Renal cortex interstitium (tissue), 11 donors: ENCODE data around the gene HLA-C. TPM values are rescaled to one million over a fixed set of nuclear protein-coding genes. Genes with fewer than 3 reads are reported as not detected.
A peak's percentile ranks its signal among the peaks of the same experiment; 100 is the strongest.
"Not testable (repeated sequence)": the region's sequence is repeated elsewhere in the genome, so short reads cannot be mapped to it uniquely, and the experiment has no call there.

Experiments used
- DNase-seq, 11 donors: peaks; one replicate each; pipeline ENCODE4 v3.0.0-alpha.2; 2013; ENCODE audit warnings: low read depth in 9 of 11, low spot score in 4 of 11; ENCODE audit errors: extremely low read depth in 1 of 11
- polyA plus RNA-seq, 3 donors: library from polyadenylated mRNA; unstranded; fragments of 120-200 nt; gene quantifications; one replicate each; pipeline ENCODE4 v1.2.1, GENCODE V29; 2013; ENCODE audit not compliant: insufficient read length in 3 of 3

Gene HLA-C
- polyA plus RNA-seq, 3 donors, result 66.6 to 115 (median 90.8) TPM

DNA sequence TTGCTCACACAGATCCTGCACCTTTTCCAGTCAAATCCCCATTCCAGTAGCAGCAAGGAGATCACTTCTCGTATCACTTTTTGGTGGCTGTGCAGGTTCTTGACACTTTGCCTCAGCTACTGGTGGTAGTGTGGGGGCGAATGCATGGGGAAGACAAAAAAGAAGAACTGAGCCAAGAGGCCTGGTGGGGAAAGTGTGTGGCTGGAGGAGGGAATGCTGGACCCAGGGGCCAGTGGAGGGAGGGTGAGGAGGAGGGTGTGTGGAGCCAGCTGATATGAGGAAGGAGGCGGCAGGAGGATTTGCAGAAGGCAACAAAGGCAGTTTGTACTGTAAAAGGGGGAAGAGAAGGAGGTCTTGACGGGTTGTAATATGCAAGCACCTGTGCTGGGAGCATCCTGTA, 15.7 kb upstream of the HLA-C start:
- DNase-seq, result no peak

DNA sequence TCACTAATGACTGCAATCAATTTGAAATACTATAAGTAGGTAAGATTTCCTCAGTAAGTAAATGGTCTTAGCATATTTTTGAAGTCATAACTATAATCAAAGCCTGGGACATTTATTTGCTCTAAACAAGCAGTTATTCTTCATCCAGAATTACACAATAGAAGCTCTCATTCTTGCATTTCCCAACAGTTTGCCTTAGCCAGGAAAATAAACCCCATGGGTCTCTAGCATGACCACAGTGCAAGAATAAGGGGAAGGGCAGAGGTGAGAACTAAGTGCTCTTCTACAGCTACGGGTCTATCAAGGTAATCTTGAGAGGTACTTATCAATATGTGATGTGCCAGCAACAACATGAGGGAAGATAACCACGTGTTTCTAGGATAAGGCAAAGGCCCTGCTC, 14.1 kb upstream of the HLA-C start:
- DNase-seq, result no peak

DNA sequence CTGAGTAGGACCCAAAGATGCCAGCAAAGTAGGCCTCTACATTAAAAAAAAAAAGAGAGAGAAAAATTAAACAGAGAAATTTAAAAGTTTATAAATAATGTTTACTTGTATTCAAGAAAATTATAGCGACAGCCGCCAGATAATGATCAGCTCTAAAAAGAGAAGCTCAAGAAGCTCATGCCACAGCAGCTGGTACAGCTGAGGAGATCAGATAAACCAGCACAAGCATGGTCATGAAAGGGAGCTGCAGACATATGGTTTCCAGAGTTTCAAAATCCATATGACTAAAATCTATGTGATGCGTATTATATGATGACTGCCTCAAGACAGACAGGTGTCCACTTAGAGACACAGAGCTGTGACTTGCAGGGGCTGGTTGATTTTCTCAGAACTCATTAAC, 13.6 kb upstream of the HLA-C start:
- no peak for DNase-seq

DNA sequence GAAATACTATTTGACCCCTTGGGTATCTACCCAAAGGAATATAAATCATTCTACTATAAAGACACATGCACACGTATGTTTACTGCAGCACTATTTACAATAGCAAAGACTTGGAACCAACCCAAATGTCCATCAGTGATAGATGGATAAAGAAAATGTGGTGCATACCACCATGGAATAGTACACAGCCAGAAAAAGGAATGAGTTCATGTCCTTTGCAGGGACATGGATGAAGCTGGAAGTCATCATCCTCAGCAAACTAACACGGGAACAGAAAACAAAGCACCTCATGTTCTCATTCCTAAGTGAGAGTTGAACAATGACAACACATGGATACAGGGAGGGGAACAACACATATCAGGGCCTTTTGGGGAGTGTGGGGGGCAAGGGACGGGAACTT, 7.8 kb upstream of the HLA-C start:
- DNase-seq, result not testable (repeated sequence)

DNA sequence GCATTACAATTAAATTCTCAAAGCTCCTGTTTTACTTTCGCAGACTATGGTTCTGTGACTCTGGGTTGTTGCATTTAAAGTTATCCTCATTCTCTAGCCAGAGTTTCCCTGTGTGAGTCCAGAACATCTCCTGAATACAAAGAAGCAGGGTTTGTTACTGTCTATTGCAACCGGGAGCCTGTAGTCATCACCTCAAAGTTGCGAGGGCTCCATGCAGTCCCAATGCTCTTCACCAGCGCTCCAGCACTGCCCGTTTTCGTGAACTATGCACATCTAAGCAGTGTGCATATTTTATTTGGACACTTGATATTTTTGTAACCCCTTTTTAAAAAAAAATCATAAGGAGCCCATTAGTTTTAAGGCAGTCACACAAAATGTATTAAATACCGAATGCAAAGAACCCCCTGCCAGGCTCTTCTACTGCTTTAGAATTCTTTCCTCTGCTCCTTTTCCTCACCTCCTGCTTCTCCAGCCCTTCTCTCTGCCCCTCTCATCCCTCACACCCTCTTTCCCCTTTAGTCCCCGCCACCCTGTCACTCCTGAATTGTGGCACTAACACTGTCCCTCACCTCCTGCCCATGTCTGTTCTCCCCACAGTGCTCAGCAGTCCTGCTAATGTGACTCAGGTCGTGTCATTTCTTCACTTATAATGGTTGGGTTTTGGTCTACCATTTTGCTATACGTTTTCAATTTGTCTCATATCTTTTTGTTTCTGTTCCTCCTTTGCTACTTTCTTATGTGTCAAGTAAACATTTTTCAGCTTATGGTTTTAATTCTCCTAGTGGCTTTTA, 1.1 kb upstream of the HLA-C start:
- no peak for DNase-seq

DNA sequence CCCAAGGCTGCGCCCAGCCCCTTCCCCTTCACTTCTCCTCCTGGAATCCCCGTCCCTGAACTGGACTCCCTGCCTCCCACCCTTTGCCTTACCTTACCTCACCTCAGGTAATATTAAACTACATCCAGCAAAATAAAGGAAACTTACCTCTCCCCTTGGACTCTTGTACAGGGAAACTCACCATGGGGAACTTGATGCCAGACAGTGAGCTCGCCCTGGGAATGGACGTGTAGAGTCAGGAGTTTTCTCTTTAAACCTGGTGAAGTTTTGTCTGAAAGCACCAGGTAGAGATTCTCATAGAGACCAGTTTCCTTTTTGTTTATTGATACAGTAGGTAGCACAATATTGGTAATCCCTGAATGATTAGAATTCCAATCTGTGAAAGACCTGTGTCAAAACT, 544 bp upstream of the HLA-C start:
- no peak for DNase-seq

DNA sequence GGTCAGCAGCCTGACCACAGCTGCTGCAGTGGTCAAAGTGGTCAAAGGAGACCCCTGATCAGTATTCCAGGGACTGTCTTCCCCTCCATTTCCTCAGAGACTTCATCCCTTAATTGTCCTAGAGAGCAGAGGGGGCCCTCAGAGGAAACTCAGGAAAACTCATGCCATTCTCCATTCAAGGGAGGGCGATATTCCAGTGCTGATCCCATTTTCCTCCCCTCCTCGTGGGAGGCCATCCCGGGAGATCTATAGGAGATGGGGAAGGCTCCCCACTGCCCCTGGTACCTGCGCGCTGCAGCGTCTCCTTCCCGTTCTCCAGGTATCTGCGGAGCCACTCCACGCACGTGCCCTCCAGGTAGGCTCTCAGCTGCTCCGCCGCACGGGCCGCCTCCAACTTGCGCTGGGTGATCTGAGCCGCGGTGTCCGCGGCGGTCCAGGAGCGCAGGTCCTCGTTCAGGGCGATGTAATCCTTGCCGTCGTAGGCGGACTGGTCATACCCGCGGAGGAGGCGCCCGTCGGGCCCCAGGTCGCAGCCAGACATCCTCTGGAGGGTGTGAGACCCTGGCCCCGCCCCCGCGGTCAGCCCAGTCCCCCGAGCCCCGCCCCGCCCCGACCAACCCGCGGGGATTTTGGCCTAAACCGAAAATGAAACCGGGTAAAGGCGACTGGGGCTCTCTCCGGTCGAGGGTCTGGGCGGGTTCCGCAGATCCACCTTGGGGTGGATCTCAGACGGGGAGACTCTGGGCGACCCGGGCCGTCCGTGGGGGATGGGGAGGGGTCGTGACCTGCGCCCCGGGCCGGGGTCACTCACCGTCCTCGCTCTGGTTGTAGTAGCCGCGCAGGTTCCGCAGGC, 878 bp downstream of the HLA-C start:
- peak in 2 of 11 donors; percentile 36 to 65 for DNase-seq

DNA sequence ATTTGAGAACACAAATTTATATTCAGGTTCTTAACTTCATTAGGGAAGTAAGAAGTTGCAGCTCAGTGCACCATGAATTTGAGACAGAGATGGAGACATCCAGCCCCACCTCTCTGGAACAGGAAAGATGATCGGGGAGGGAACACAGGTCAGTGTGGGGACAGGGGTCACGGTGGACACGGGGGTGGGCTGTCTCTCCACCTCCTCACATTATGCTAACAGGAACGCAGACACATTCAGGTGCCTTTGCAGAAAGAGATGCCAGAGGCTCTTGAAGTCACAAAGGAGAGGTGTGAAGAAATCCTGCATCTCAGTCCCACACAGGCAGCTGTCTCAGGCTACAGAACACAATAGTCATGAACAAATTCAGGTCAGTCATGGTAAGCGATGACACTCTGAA, 3.1 kb downstream of the HLA-C start:
- no peak for DNase-seq

DNA sequence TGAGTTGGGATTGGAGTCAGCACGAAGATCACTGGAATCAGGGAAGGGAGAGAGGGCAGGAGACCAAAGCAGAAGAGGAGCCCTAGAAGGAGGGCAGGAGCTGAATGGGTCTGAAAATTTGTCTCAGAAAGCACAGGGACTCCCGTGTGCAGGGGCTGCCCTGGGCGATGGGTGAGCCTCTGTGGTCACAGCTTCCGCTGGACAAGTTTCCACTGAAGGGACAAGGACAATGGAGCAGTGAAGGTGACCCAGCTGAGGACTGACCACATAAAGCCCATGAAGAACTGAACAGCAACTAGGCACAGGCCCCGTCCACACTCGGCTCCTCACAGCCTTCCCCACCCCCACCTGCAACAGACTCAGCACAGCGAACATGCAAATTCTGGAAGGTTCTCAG, 3.5 kb downstream of the HLA-C start:
- DNase-seq, result no peak

DNA sequence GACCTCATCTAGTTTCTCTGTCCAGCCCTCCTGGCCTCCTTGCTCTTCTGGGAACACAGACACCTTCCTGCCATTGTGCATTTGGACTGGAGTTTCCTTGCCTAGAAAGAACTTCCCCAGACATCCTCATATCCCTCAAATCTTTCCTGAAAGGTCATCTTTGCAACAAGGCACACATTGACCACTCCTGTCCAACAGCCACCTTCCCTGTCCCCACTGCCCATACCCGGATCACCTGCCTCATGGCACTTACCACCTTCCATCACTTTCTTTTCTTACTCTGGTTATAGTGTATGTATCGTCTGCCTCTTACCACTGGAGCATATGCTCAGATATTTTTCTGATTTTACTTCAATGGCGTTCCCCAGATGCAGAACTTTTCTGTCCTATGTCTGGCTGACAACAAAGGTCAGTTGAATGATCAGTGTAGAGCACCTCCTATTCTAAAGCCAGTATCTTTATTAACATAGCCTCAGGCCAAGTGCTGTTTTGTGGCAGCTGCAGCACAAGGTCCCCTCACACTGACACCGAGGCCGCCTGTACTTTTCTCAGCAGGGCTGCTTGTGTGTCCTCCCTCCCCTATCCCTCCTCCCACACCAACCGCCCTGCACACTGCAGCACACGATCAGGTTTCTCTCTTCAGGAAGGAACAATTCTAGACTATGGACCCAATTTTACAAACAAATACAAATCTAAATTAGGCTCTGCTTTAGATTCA, 4.1 kb downstream of the HLA-C start:
- DNase-seq, result no peak

DNA sequence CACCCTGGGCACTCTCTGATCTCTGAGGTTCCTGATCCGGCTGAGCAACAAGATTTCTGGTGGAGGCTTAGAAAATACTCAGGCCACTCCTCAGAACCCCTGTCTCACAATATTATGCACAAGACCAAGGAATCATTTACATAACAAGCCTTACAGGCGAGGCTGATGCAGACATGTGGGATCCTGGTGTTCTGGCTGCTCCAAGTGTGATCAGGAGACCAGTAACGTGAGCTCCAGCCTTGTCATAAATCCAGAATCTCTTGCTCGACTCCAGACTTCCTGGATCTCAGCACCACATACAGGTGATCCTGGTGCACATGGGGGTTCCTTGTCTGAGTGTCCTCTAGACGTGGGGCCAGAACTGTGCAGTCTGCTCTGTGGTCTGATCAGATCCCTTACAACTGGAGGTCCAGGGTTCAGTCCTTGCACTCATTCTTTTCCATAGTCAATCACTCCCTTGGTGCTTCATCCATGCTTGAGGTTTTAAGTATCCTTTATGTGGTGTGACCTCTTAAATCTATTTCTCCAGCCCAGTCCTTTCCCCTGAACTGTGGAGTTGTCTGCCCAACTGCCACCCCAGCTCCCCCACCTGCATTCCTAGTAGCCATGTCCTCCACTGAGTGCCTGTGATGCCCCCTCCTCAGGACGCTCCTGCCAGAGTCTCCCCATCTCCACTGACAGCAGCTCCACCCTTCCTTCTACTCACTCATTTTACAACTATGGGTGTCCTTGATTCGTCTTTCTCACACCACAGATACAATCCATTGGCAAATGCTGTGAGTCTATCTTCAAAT, 5.1 kb downstream of the HLA-C start:
- no peak for DNase-seq

DNA sequence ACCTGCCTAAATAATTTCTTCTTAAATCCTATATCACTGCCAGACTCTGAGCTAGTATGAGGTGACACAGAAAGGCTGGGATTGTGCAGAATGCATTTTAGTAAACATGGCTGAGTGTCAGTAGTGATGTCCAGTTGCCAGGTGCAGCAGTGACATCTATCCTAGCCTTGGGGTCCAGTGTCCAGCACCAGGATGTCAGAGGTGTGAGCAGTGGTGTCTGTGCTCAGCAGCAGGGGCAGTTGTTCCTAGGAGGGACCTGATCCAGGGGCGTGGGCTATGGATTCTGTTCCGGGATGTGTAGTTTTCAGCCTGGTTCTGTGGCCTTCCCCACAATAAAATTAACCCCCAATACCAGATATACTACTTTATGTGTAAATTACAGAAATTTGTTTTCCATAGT, 6.0 kb downstream of the HLA-C start:
- no peak for DNase-seq

DNA sequence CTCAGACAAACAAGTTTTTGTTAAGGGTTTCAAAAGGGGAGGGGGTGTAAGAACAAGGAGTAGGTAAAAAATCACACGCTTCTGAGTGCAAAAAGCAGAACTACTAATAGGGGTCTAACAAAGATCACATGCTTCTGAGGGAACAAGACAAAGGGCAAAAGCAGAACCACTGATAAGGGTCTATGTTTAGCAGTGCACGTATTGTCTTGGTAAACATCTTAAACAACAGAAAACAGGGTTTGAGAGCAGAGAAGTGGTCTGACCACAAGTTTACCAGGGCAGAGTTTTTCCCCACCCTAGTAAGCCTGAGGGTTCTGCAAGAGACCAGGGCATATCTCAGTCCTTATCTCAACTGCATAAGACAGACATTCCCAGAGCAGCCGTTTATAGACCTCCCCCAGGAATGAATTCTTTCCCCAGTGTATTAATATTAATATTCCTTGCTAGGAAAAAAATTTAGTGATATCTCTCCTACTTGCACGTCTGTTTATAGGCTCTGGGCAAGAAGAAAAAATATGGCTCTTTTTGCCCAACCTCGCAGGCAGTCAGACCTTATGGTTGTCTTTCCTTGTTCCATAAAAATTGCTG, 8.5 kb downstream of the HLA-C start:
- DNase-seq, result not testable (repeated sequence)

DNA sequence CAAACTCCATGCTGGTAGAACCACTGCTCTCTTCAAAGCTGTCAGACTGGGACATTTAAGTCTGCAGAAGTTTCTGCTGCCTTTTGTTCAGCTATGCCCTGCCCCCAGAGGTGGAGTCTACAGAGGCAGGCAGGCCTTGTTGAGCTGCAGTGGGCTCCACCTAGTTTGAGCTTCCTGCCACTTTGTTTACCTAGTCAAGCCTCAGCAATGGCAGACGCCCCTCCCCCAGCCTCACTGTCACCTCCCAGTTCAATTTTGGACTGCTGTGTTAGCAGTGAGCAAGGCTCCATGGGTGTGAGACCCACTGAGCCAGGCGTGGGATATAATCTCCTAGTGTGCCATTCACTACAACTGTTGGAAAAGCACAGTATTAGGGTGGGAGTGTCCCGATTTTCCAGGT, 11.9 kb downstream of the HLA-C start:
- not testable (repeated sequence) for DNase-seq

DNA sequence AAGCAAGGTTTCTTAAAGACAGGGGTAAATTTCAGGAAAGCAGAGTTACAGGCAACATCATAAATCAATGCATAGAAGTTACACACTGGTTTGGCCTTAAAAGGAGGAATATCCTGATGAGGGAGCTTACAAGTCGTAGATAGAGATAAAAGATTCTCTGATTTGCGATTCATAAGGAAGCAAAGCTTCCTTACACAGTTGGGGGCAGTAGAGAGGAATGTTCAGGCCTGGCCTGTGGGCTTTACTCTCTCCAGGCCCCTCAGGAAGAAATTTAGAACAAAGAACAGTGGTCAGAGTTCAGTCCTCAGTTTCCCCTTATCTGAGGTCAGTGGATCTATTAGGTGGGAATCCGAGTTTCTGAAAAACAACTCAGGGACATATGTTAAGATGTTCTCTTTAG, 19.3 kb downstream of the HLA-C start:
- no peak for DNase-seq

DNA sequence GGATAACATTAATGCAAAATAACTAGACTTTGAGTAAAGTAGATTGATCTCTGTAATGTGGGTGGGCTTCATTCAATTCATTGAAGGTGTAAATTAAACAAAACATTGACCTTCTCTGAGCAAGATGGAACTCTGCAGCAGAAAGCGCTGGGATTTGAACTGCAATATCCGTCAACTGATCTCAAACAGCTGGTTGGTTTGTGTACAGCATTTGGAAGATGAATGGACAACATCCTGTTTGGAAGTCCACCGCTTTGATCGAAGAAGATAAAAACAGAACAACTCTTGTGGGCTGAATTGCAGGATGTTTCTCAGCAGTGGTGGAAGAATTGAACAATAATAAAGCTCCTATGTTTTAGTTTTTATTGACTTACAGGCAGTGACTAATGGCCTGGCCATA, 20.6 kb downstream of the HLA-C start:
- peak in 1 of 11 donors; percentile 45 for DNase-seq

DNA sequence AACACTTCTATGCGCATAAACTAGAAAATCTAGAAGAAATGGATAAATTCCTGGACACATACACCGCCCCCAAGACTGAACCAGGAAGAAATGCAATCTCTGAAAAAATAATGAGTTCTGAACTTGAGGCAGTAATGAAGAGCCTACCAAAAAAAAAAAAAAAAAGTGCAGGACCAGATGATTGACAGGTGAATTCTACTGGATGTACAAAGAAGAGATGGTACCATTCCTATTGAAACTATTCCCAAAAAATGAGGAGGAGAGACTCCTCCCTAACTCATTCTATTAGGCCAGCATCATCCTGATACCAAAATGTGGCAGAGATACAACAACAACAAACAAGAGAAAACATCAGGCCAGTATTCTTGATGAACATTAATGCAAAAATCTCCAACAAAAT, 22.7 kb downstream of the HLA-C start:
- no peak for DNase-seq

DNA sequence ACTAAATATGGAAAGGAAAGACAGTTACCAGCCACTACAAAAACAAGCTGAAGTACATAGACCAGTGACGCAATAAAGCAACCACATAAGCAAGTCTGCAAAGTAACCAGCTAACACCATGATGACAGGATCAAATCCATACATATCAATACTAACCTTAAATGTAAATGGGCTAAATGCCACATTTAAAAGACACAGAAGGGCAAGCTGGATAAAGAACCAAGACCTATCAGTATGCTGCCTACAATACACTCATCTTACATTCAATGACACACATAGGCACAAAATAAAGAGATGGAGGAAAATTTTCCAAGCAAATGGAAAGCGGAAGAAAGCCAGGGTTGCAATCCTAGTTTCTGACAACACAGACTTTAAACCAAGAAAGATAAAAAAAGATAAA, 24.1 kb downstream of the HLA-C start:
- no peak for DNase-seq

DNA sequence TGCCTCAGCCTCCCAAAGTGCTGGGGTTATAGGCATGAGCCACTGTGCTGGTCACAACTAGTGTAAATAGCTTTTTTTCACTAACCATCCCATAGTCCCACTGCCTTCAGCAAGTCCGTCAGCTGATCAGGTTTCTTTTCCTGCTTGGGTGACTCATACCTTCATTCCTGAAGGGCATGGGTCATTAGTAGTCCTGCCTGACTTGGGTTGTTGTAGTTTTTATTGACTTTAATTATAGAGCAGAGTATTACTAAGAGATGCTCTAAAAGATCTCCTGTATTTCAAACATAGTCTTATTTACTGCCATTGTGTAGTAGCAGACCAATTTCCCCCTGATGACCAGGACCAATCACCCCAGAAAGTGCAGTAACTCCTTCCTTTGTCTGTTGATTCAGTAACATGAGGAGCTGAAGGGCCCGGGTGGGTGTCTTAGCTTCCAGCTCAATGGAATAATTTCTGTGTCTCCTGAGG, 25.8 kb downstream of the HLA-C start:
- DNase-seq, result peak in 9 of 11 donors; percentile 11 to 63 (median 26)
